Stomach (tissue), 9 donors: ENCODE measurements around the gene ZNF652. TPM values are rescaled to one million over a fixed set of nuclear protein-coding genes. Genes with fewer than 3 reads are reported as not detected.

Source experiments
- DNase-seq, 2 donors: peaks; one replicate each; pipeline versions ENCODE4 v3.0.0 to v3.0.0-alpha.2; 2013 to 2019
- H3K27ac ChIP-seq, 5 donors: fragments of 200-600 bp in 4 of 5; sonication (generic) in 4 of 5; one replicate each; pipeline ENCODE4 v1.5.1; 2013 to 2019; ENCODE audit warnings: mild to moderate bottlenecking in 1 of 5, moderate library complexity in 1 of 5
- H3K27me3 ChIP-seq, 3 donors: fragments of 200-600 bp; sonication (generic); one replicate each; pipeline ENCODE4 v1.5.1; 2017 to 2019; ENCODE audit warnings: mixed run types in 1 of 3
- H3K36me3 ChIP-seq, 4 donors: fragments of 200-600 bp; sonication (generic); 1 replicate in 3 of 4; 2 replicates in 1 of 4; pipeline ENCODE4 v1.5.1; 2016 to 2019
- H3K4me1 ChIP-seq, 4 donors: fragments of 200-600 bp; sonication (generic); one replicate each; pipeline ENCODE4 v1.5.1; 2016 to 2019
- H3K4me3 ChIP-seq, 4 donors: fragments of 200-600 bp; sonication (generic) in 3 of 4; one replicate each; pipeline ENCODE4 v1.5.1; 2016 to 2019; ENCODE audit warnings: mild to moderate bottlenecking in 1 of 4
- H3K9me3 ChIP-seq, 4 donors: fragments of 200-600 bp; sonication (generic); one replicate each; pipeline ENCODE4 v1.5.1; 2016 to 2019
- CTCF ChIP-seq, 7 experiments: fragments of 450-650 bp in 4 of 7; fragments of 200-600 bp in 3 of 7; sonication (generic) in 3 of 7; IDR thresholded peaks; one replicate each; pipeline ENCODE4 v1.5.1; 2016 to 2019; ENCODE audit warnings: antibody characterized with exemption in 7 of 7, control low read depth in 2 of 7, mild to moderate bottlenecking in 1 of 7
- EP300 ChIP-seq: sonication (generic); formaldehyde crosslinking; IDR thresholded peaks from one replicate; pipeline ENCODE4 v1.6.1; 2017; ENCODE audit warnings: antibody characterized with exemption
- POLR2A ChIP-seq, 4 donors: fragments of 450-650 bp; IDR thresholded peaks; one replicate each; pipeline ENCODE4 v1.6.1; 2016; ENCODE audit warnings: antibody characterized with exemption in 4 of 4, control low read depth in 2 of 4, mild to moderate bottlenecking in 1 of 4, moderate library complexity in 1 of 4
- POLR2AphosphoS5 ChIP-seq, 3 donors: sonication (generic); formaldehyde crosslinking; IDR thresholded peaks; one replicate each; pipeline ENCODE4 v1.6.1; 2016; ENCODE audit warnings: antibody characterized with exemption in 3 of 3
- WGBS, 5 donors: extraction: QIAGEN DNeasy Blood & Tissue Kit in 3 of 5; methylation state at CpG; one replicate each; pipeline versions ENCODE4 v1.1.5 to v1.1.7; 2013 to 2018; 5-methylcytosine and 5-hydroxymethylcytosine counted together
- intact Hi-C: fragments of 100-400 bp; cut with DNase I; formaldehyde crosslinking; loops from one replicate; pipeline ENCODE4 v1.15.1; 2023; ENCODE audit warnings: low total_unique reads
- polyA plus RNA-seq, 3 donors: library from polyadenylated mRNA; stranded (reverse); fragments of 200-250 nt; gene quantifications; one replicate each; pipeline ENCODE4 v1.2.3, GENCODE V29; 2013
- total RNA-seq, 5 donors: library from RNA; depleted of rRNA; stranded (reverse); fragments of >200 nt; gene quantifications; one replicate each; pipeline versions ENCODE4 v1.1.0 to v1.2.3, GENCODE V29; 2014 to 2016
- donor health status: healthy with polysubstance abuse.
- donor health status: Bipolar disorder and iron deficiency.
- donor health status: healthy.

The ZNF652 gene
- total and polyA plus RNA-seq, 8 donors = 16.4 to 89.3 (median 32.6) TPM

- intact Hi-C loops = no loop called here
- Histone ChIP-seq H3K27me3 (no peaks in the 10 kb centered on the region), H3K9me3 (no peaks in the 10 kb centered on the region), H3K4me3 (no peak overlapping the region), H3K36me3 (no peaks in the 10 kb centered on the region), H3K4me1 (peaks cover 9 to 86% (median 33%) of the 10 kb centered on the region in 4 donors), H3K27ac (peak overlapping the region in 1 of 5 donors; percentile 42)
- TF ChIP-seq CTCF (IDR thresholded peaks at IDR 0.05) = no peak
- no peak for TF ChIP-seq POLR2A (IDR thresholded peaks at IDR 0.05)
- TF ChIP-seq POLR2AphosphoS5 (IDR thresholded peaks at IDR 0.05) = no peak
- TF ChIP-seq EP300 = no peak
- WGBS, 5 donors = 41 to 53% (median 47%) methylated on average over 6 of the region's 6 CpGs
- no peak for DNase-seq
These were observed 27.1 kb downstream of the ZNF652 start for GRCh38 chr17:49334744-49335512.

DNA sequence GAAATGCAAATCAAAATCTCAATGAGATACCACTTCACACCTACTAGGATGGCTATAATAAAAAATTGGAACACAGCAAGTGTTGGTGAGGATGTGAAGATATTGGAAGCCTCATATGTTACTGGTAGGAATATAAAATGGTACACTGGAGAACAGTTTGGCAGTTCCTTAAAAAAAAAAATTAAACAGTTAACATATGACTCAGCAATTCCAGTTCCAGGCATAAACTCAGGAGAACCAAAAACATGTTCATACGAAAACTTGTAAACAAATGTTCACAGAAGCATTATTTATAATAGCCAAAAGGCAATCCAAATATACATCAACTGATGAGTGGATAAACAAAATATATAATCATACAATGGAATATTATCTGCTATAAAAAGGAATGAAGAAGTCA, 28.2 kb downstream of the ZNF652 start:
- TF ChIP-seq CTCF (IDR thresholded peaks at IDR 0.05) = no peak
- TF ChIP-seq POLR2A (IDR thresholded peaks at IDR 0.05) = no peak
- no peak for TF ChIP-seq POLR2AphosphoS5 (IDR thresholded peaks at IDR 0.05)
- no peak for TF ChIP-seq EP300
- Histone ChIP-seq H3K9me3 (no peaks in the 10 kb centered on the region), H3K4me1 (peaks cover 9 to 85% (median 34%) of the 10 kb centered on the region in 4 donors), H3K27ac (peak overlapping the region in 2 of 5 donors; percentile 26 to 42), H3K36me3 (no peaks in the 10 kb centered on the region), H3K27me3 (no peaks in the 10 kb centered on the region), H3K4me3 (no peak overlapping the region)
- DNase-seq = no peak
- intact Hi-C loops = no loop called here
- 31 to 45% (median 34%) methylated on average over 1 of the region's 1 CpG for WGBS, 5 donors

GRCh38 chr17:49327835-49328784, 33.9 kb downstream of the ZNF652 start:
- Histone ChIP-seq H3K4me1 (peaks cover 0 to 60% (median 12%) of the 10 kb centered on the region in 4 donors), H3K9me3 (no peaks in the 10 kb centered on the region), H3K27me3 (no peaks in the 10 kb centered on the region), H3K4me3 (no peak overlapping the region), H3K27ac (no peak overlapping the region), H3K36me3 (no peaks in the 10 kb centered on the region)
- WGBS, 5 donors = 67 to 73% (median 70%) methylated on average over 5 of the region's 5 CpGs
- peak in 1 of 2 donors; percentile 20 for DNase-seq
- intact Hi-C loops = no loop called here
- TF ChIP-seq POLR2AphosphoS5 (IDR thresholded peaks at IDR 0.05) (no peak), CTCF (IDR thresholded peaks at IDR 0.05) (no peak), EP300 (no peak), POLR2A (IDR thresholded peaks at IDR 0.05) (no peak)

DNA sequence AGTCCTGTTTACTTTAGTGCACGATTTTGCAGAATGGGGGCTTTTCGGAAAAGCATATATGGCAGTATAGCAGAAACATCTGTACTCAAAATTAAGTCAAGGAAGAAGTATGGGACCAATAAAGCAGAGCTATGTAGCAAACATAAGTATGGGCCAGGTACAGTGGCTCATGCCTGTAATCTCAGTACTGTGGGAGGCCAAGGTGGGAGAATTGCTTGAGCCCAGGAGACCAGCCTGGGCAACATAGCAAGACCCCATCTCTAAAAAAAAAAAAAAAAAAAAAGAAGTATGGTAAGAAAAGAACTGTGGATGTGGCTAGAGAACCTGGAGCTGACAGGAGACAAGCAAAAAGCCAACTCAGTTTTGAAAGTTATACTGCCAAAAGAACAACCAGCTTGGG, 36.1 kb downstream of the ZNF652 start:
- Histone ChIP-seq H3K27ac (no peak overlapping the region), H3K4me3 (no peak overlapping the region), H3K36me3 (no peaks in the 10 kb centered on the region), H3K27me3 (no peaks in the 10 kb centered on the region), H3K4me1 (peaks cover 0 to 60% (median 17%) of the 10 kb centered on the region in 4 donors), H3K9me3 (no peaks in the 10 kb centered on the region)
- TF ChIP-seq EP300 = no peak
- TF ChIP-seq CTCF (IDR thresholded peaks at IDR 0.05) = no peak
- TF ChIP-seq POLR2A (IDR thresholded peaks at IDR 0.05) = no peak
- no peak for TF ChIP-seq POLR2AphosphoS5 (IDR thresholded peaks at IDR 0.05)
- WGBS, 5 donors = 84 to 93% (median 91%) methylated on average over 2 of the region's 2 CpGs
- DNase-seq = no peak
- intact Hi-C loops = no loop called here
